ENCODE measurements around the gene PRKAG1.

PRKAG1 gene

GRCh38 chr12:49010092-49010668 is 8.4 kb downstream of the PRKAG1 start:
- no peak for DNase-seq (ENCODE audit: low read depth in 2 of 2)

- DNase-seq (ENCODE audit: low read depth in 2 of 2), result no peak
Observed at GRCh38 chr12:49008943-49009342, 9.6 kb downstream of the PRKAG1 start.

- no peak for DNase-seq (ENCODE audit: low read depth in 2 of 2)
Observed at GRCh38 chr12:49000346-49000745, 18.2 kb downstream of the PRKAG1 start.

- peak in 1 of 2 donors; percentile 20 for DNase-seq (ENCODE audit: low read depth in 2 of 2)
Observed at GRCh38 chr12:48999371-49000131, 19.0 kb downstream of the PRKAG1 start, which contains the start of gene DDN. Gene DDN, minus strand, starts transcription at chr12:48999375. Its CDS starts 88 bp downstream, at chr12:48999287.

GRCh38 chr12:48998497-48999353 is 19.9 kb downstream of the PRKAG1 start:
- DNase-seq (ENCODE audit: low read depth in 2 of 2), result no peak

- DNase-seq (ENCODE audit: low read depth in 2 of 2), result no peak
Observed at GRCh38 chr12:48997719-48998496, 20.7 kb downstream of the PRKAG1 start.

GRCh38 chr12:48996794-48997718 is 21.5 kb downstream of the PRKAG1 start:
- DNase-seq (ENCODE audit: low read depth in 2 of 2), result peak in 1 of 2 donors; percentile 32

GRCh38 chr12:48995086-48995879 is 23.3 kb downstream of the PRKAG1 start:
- DNase-seq (ENCODE audit: low read depth in 2 of 2), result no peak

GRCh38 chr12:48994224-48995085 is 24.1 kb downstream of the PRKAG1 start:
- no peak for DNase-seq (ENCODE audit: low read depth in 2 of 2)

GRCh38 chr12:48993787-48994186 is 24.8 kb downstream of the PRKAG1 start:
- DNase-seq (ENCODE audit: low read depth in 2 of 2), result no peak

GRCh38 chr12:48991247-48992050 is 27.1 kb downstream of the PRKAG1 start:
- no peak for DNase-seq (ENCODE audit: low read depth in 2 of 2)

- no peak for DNase-seq (ENCODE audit: low read depth in 2 of 2)
Observed at GRCh38 chr12:48990552-48990951, 28.0 kb downstream of the PRKAG1 start.

- DNase-seq (ENCODE audit: low read depth in 2 of 2), result peak in 1 of 2 donors; percentile 32
Observed at GRCh38 chr12:48988030-48988649, 30.4 kb downstream of the PRKAG1 start.

- no peak for DNase-seq (ENCODE audit: low read depth in 2 of 2)
Observed at GRCh38 chr12:48986720-48987291, 31.8 kb downstream of the PRKAG1 start.

GRCh38 chr12:48985901-48986300 is 32.7 kb downstream of the PRKAG1 start:
- DNase-seq (ENCODE audit: low read depth in 2 of 2), result no peak

GRCh38 chr12:48985475-48985897 is 33.1 kb downstream of the PRKAG1 start:
- no peak for DNase-seq (ENCODE audit: low read depth in 2 of 2)

Measured in stimulated activated CD8-positive, alpha-beta memory T cell treated with anti-CD3 and anti-CD28 coated beads, Interleukin-15, amount 100 ng/mL, for 4 hours (primary cell).